PC-9 (cell line): ENCODE data around the gene GNAQ. TPM values are rescaled to one million over a fixed set of nuclear protein-coding genes. Genes with fewer than 3 reads are reported as not detected.

ENCODE experiments used
- BruUV-seq: library from RNA; stranded (reverse); fragments of 400-500 nt; replicated peaks from 2 replicates; lab custom pipeline; 2021; lab: Mats Ljungman, UMichigan
- CTCF ChIA-PET: fragments of 300-600 bp; sonication (Branson Sonifier 250); formaldehyde crosslinking; loops from one replicate; lab custom pipeline; 2022; ENCODE audit warnings: antibody characterized with exemption; lab: Charles Lee
- POLR2A ChIA-PET: fragments of 300-600 bp; sonication (Branson Sonifier 250); formaldehyde crosslinking; loops from one replicate; lab custom pipeline; 2022; ENCODE audit warnings: antibody characterized with exemption; ENCODE audit not compliant: unreplicated experiment; lab: Charles Lee
- DNase-seq, 2 experiments: peaks; one replicate each; pipeline versions ENCODE4 v3.0.0 to v3.0.0-alpha.2; 2015 to 2022; ENCODE audit warnings: mixed read lengths in 1 of 2
- H2AFZ ChIP-seq: fragments of 200-600 bp; sonication (generic); 2 replicates; pipeline ENCODE4 v1.8.1; 2017; ENCODE audit warnings: antibody characterized with exemption
- H3F3A ChIP-seq: fragments of 200-600 bp; sonication (generic); 2 replicates; pipeline ENCODE4 v1.8.1; 2017; ENCODE audit warnings: antibody characterized with exemption, mild to moderate bottlenecking, low read depth; ENCODE audit not compliant: insufficient read depth
- H3K27ac ChIP-seq: fragments of 200-600 bp; sonication (generic); 2 replicates; pipeline ENCODE4 v1.6.1; 2016; ENCODE audit warnings: mixed run types
- H3K27me3 ChIP-seq: fragments of 200-600 bp; sonication (generic); 2 replicates; pipeline ENCODE4 v1.6.1; 2016; ENCODE audit warnings: low read depth, mixed run types; ENCODE audit not compliant: insufficient read depth
- H3K36me3 ChIP-seq: fragments of 200-600 bp; sonication (generic); 2 replicates; pipeline ENCODE4 v1.6.1; 2016; ENCODE audit warnings: low read depth, mixed run types
- H3K4me1 ChIP-seq: fragments of 200-600 bp; sonication (generic); replicated peaks from 2 replicates; pipeline ENCODE4 v1.6.1; 2016; ENCODE audit warnings: mixed run types; ENCODE audit not compliant: insufficient read depth
- H3K4me2 ChIP-seq: fragments of 200-600 bp; sonication (generic); 2 replicates; pipeline ENCODE4 v1.6.1; 2017; ENCODE audit warnings: mixed run types
- H3K4me3 ChIP-seq: fragments of 200-600 bp; sonication (generic); 2 replicates; pipeline ENCODE4 v1.6.1; 2016; ENCODE audit warnings: mixed run types
- H3K79me2 ChIP-seq: fragments of 200-600 bp; sonication (generic); 2 replicates; pipeline ENCODE4 v1.6.1; 2017; ENCODE audit warnings: low read depth, mixed run types
- H3K9me2 ChIP-seq: fragments of 200-600 bp; sonication (generic); 2 replicates; pipeline ENCODE4 v1.8.1; 2017; ENCODE audit warnings: mild to moderate bottlenecking; ENCODE audit not compliant: insufficient read depth
- H3K9me3 ChIP-seq: fragments of 200-600 bp; sonication (generic); 2 replicates; pipeline ENCODE4 v1.8.1; 2016; ENCODE audit warnings: low read depth; ENCODE audit not compliant: insufficient read depth
- H4K20me1 ChIP-seq: fragments of 200-600 bp; sonication (generic); 2 replicates; pipeline ENCODE4 v1.8.1; 2017; ENCODE audit not compliant: insufficient read depth
- EZH2 ChIP-seq: fragments of 200-600 bp; sonication (generic); IDR thresholded peaks from 2 replicates; pipeline ENCODE4 v1.8.0; 2017; ENCODE audit warnings: antibody characterized with exemption, low read depth
- intact Hi-C: fragments of 100-400 bp; cut with micrococcal nuclease; formaldehyde crosslinking; loops from one replicate; pipeline ENCODE4 v1.10.0; 2022; ENCODE audit not compliant: unreplicated experiment
- total RNA-seq: library from RNA; stranded (reverse); gene quantifications from 2 replicates; pipeline ENCODE4 v1.2.3, GENCODE V29; 2021
- TF ChIP-seq, protein P1 (sequence below): fragments of 200-600 bp; sonication (generic); conservative IDR thresholded peaks from 2 replicates; pipeline ENCODE4 v1.6.1; 2017; ENCODE audit warnings: mixed run types, antibody characterized with exemption, mild to moderate bottlenecking, moderate library complexity

GNAQ gene
- total RNA-seq, 1 experiment from 2014 or later: 51.6 TPM

DNA sequence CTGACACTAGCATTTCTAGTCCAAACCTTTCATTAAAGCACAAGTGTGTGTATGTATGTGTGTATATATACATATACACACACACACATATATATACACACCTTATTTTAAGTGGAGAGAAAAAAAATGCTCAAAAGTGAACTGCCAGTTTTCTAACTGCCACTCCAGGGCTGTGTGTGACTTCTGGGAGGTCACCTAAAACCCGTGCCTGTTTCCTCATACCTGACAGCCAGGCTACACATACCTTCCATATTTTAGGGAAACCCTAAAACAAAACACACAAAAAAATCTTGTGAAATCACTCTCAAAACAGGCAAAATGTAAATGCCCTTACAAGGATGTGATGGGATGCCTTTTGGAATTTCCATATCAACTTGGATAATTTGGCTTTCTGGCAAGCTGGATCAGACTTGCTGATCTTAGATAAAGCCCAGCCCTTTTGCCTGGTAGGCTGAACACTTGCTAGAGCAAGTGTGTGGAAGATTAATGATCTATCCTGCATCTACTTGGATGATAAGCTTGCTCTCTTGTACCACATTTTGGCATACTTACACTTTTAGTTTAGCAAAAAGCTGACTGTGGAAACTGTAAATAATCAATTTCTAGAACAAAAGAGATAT lies 127.8 kb downstream of the GNAQ start:
- Histone ChIP-seq H3K27me3 (no peaks in the 10 kb centered on the region), H3K4me3 (no peak overlapping the region), H3K36me3 (peaks cover 4% of the 10 kb centered on the region; the same call in 1 of the 2 replicates), H3K9me3 (no peaks in the 10 kb centered on the region), H3F3A (peaks cover 29% of the 10 kb centered on the region), H3K9me2 (no peaks in the 10 kb centered on the region), H4K20me1 (no peaks in the 10 kb centered on the region), H3K27ac (peak overlapping the region; percentile 63), H2AFZ (no peak overlapping the region), H3K4me1 (peaks cover 62% of the 10 kb centered on the region), H3K79me2 (peaks cover 26% of the 10 kb centered on the region), H3K4me2 (peak overlapping the region; percentile 35)
- TF ChIP-seq, protein P1, sequence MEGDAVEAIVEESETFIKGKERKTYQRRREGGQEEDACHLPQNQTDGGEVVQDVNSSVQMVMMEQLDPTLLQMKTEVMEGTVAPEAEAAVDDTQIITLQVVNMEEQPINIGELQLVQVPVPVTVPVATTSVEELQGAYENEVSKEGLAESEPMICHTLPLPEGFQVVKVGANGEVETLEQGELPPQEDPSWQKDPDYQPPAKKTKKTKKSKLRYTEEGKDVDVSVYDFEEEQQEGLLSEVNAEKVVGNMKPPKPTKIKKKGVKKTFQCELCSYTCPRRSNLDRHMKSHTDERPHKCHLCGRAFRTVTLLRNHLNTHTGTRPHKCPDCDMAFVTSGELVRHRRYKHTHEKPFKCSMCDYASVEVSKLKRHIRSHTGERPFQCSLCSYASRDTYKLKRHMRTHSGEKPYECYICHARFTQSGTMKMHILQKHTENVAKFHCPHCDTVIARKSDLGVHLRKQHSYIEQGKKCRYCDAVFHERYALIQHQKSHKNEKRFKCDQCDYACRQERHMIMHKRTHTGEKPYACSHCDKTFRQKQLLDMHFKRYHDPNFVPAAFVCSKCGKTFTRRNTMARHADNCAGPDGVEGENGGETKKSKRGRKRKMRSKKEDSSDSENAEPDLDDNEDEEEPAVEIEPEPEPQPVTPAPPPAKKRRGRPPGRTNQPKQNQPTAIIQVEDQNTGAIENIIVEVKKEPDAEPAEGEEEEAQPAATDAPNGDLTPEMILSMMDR: no peak
- TF ChIP-seq EZH2: no peak
- intact Hi-C loops: loop anchor here (1.0 to 10.0 kb wide), 3 partner anchors 49 to 189 kb away; partner anchors contain the start of gene GNAQ
- BruUV-seq: no TSS peak
- CTCF ChIA-PET: interaction anchor here (0.9 kb wide), 1 partner anchor 131 kb away, joined by 4 read pairs; no protein-coding TSS in a partner anchor
- peak; percentile 33 to 90 for DNase-seq
- POLR2A ChIA-PET: interaction anchor here (0.5 kb wide), 1 partner anchor 240 kb away, joined by 3 read pairs; no protein-coding TSS in a partner anchor

DNA sequence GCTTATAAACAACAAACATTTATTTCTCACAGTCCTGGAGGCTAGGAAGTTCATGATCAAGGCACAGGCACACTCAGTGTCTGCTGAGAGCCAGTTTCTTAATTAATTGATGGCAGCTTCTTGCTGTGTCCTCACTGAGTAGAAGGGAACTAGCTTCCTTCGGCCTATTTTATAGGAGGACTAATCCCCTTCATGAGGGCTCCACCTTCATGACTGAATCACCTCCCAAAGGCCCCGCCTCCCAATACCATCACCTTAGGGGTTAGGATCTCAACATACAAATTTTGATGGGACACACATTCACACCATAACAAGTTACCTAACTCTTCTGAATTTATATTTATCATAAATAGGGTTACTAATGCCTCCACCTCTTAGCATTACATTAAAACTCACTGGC lies 129.8 kb downstream of the GNAQ start:
- H3K79me2 ChIP-seq: peaks cover 21% of the 10 kb centered on the region
- no TSS peak for BruUV-seq

DNA sequence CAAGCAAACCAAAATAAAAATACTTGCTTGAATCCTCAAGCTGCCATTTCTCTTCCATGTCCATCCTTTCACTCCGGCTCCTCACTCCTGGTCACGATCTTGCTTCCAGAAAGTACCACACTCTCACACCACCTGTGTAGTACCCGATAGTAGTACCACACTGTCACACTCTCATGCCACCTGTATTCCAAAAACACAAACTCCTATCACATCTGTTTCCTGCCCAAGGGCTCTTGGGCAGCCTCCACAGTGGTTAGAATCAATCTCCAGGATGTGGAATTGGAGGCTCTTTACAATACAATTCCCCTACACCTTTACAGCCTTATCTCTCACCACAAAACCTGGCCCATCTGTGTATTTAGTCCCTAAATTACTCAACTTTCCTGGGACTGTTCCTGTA lies 130.6 kb downstream of the GNAQ start:
- DNase-seq: no peak
- Histone ChIP-seq H3K27me3 (no peaks in the 10 kb centered on the region), H3K27ac (no peak overlapping the region), H3K79me2 (peaks cover 14% of the 10 kb centered on the region), H2AFZ (no peak overlapping the region), H3K4me2 (no peak overlapping the region), H3K4me3 (no peak overlapping the region), H3K4me1 (peaks cover 43% of the 10 kb centered on the region), H3K9me2 (no peaks in the 10 kb centered on the region), H3F3A (peaks cover 20% of the 10 kb centered on the region), H3K36me3 (peaks cover 4% of the 10 kb centered on the region; the same call in 1 of the 2 replicates), H3K9me3 (no peaks in the 10 kb centered on the region), H4K20me1 (no peaks in the 10 kb centered on the region)
- ChIA-PET CTCF (no interaction called here), POLR2A (no interaction called here)
- no TSS peak for BruUV-seq
- TF ChIP-seq, protein P1: no peak
- no peak for TF ChIP-seq EZH2
- intact Hi-C loops: loop anchor here (10.0 kb wide), 1 partner anchor 186 kb away; no protein-coding TSS in a partner anchor

More for the DNA sequence above, 129.8 kb downstream of the GNAQ start:
- POLR2A ChIA-PET: interaction anchor here (0.6 kb wide), 1 partner anchor 70 kb away, joined by 8 read pairs; no protein-coding TSS in a partner anchor
- H4K20me1 ChIP-seq: no peaks in the 10 kb centered on the region
- H3K4me1 ChIP-seq: peaks cover 45% of the 10 kb centered on the region
- H3K27me3 ChIP-seq: no peaks in the 10 kb centered on the region
- CTCF ChIA-PET: interaction anchor here (1.3 kb wide), 1 partner anchor 22 kb away, joined by 3 read pairs; no protein-coding TSS in a partner anchor
- no peak for DNase-seq
- H3K4me2 ChIP-seq: no peak overlapping the region
- intact Hi-C loops: loop anchor here (2.0 to 10.0 kb wide), 2 partner anchors 129 to 187 kb away; partner anchors contain the start of gene GNAQ
- no peak overlapping the region for H3K27ac ChIP-seq
- H3F3A ChIP-seq: peaks cover 20% of the 10 kb centered on the region
- H3K9me3 ChIP-seq: no peaks in the 10 kb centered on the region
- no peak overlapping the region for H2AFZ ChIP-seq
- H3K4me3 ChIP-seq: no peak overlapping the region
- no peaks in the 10 kb centered on the region for H3K9me2 ChIP-seq
- no peak for TF ChIP-seq EZH2
- TF ChIP-seq, protein P1: no peak
- H3K36me3 ChIP-seq: peaks cover 4% of the 10 kb centered on the region; the same call in 1 of the 2 replicates
